K562 (cell line): ENCODE measurements around the gene ENSA. TPM values are rescaled to one million over a fixed set of nuclear protein-coding genes. Genes with fewer than 3 reads are reported as not detected.
A peak's percentile ranks its signal among the peaks of the same experiment; 100 is the strongest.

Experiments used
- ATAC-seq: fragments of 200-7000 bp; cut with Tn5 transposase; 3 replicates; pipeline ENCODE4 v1.9.1; 2020; ENCODE audit warnings: moderate library complexity
- BruUV-seq: library from RNA; stranded (reverse); fragments of 400-500 nt; replicated peaks from 2 replicates; lab custom pipeline; 2021; lab: Mats Ljungman, UMichigan
- CTCF ChIA-PET: fragments of 300-600 bp; formaldehyde crosslinking; extraction: SDS; loops from one replicate; lab custom pipeline; 2021; ENCODE audit warnings: low intra/inter-chr PET ratio; lab: Yijun Ruan, JAX
- POLR2A ChIA-PET: fragments of 300-600, 350-650 bp; sonication (Branson Sonifier 250); formaldehyde crosslinking; extraction: SDS; loops from one replicate; lab custom pipeline; 2021; ENCODE audit warnings: antibody characterized with exemption, inconsistent platforms; lab: Yijun Ruan, JAX
- DNase-seq, 4 experiments: peaks; one replicate each; pipeline versions ENCODE4 v3.0.0 to v3.0.0-alpha.2; 2011 to 2018; ENCODE audit warnings: low spot score in 3 of 4, mixed read lengths in 3 of 4; ENCODE audit errors: extremely low read depth in 1 of 4
- FAIRE-seq: peaks from 2 replicates; lab custom pipeline; 2011; peaks lifted over from hg19 to GRCh38; lab: Jason Lieb, UNC
- H2AFZ ChIP-seq: 2 replicates; pipeline ENCODE4 v1.6.0; 2011; ENCODE audit warnings: low read depth, low read length, control low read depth, inconsistent platforms
- H3K27ac ChIP-seq: fragments of 200-600 bp; 3 replicates; pipeline ENCODE4 v1.8.0; 2011; ENCODE audit warnings: low read depth, mild to moderate bottlenecking, control low read depth, inconsistent platforms, low read length, moderate library complexity, mixed read lengths; ENCODE audit errors: extremely low read depth
- H3K27me3 ChIP-seq, 2 experiments: fragments of 300-600 bp in 1 of 2; 2 replicates in 1 of 2; 3 replicates in 1 of 2; pipeline versions ENCODE4 v1.6.0 to v1.8.0; 2011; ENCODE audit warnings: inconsistent platforms in 2 of 2, low read length in 2 of 2, mild to moderate bottlenecking in 1 of 2, mixed read lengths in 1 of 2, moderate library complexity in 1 of 2; ENCODE audit not compliant: control insufficient read depth in 2 of 2, insufficient read depth in 2 of 2
- H3K36me3 ChIP-seq: fragments of 300-600 bp; 3 replicates; pipeline ENCODE4 v1.8.0; 2011; ENCODE audit warnings: mild to moderate bottlenecking, low read length, inconsistent platforms; ENCODE audit not compliant: control insufficient read depth, insufficient read depth
- H3K4me1 ChIP-seq, 2 experiments: fragments of 200-600 bp in 1 of 2; replicated peaks in 1 of 2; 2 replicates in 1 of 2; 3 replicates in 1 of 2; pipeline versions ENCODE4 v1.5.1 to v1.8.0; 2011; ENCODE audit warnings: inconsistent platforms in 2 of 2, low read length in 2 of 2, mild to moderate bottlenecking in 1 of 2, mixed read lengths in 1 of 2, moderate library complexity in 1 of 2; ENCODE audit not compliant: control insufficient read depth in 2 of 2, insufficient read depth in 2 of 2
- H3K4me2 ChIP-seq: 2 replicates; pipeline ENCODE4 v1.6.1; 2011; ENCODE audit warnings: low read length, control low read depth, inconsistent platforms, mixed read lengths; ENCODE audit not compliant: insufficient read depth
- H3K4me3 ChIP-seq: fragments of 200-600 bp; sonication (generic), shearing (Covaris generic); 2 replicates; pipeline ENCODE4 v1.5.1; 2016; ENCODE audit warnings: control low read depth, inconsistent platforms
- H3K79me2 ChIP-seq: fragments of 200-600 bp; 3 replicates; pipeline ENCODE4 v1.8.0; 2011; ENCODE audit warnings: low read length, inconsistent platforms; ENCODE audit not compliant: control insufficient read depth, insufficient read depth
- H3K9ac ChIP-seq, 2 experiments: 2 replicates each; pipeline versions ENCODE4 v1.6.0 to v1.6.1; 2011; ENCODE audit warnings: low read depth in 2 of 2, low read length in 2 of 2, control low read depth in 1 of 2, inconsistent platforms in 1 of 2, mild to moderate bottlenecking in 1 of 2, mixed read lengths in 1 of 2; ENCODE audit not compliant: insufficient read depth in 1 of 2
- H3K9me1 ChIP-seq: one replicate; pipeline ENCODE4 v1.6.0; 2011; ENCODE audit warnings: inconsistent platforms, mild to moderate bottlenecking, low read length, moderate library complexity; ENCODE audit not compliant: control insufficient read depth, insufficient read depth
- H3K9me3 ChIP-seq: replicated peaks from 2 replicates; pipeline ENCODE4 v1.5.1; 2011; ENCODE audit warnings: low read depth, low read length, inconsistent platforms; ENCODE audit not compliant: control insufficient read depth, insufficient read depth
- H4K20me1 ChIP-seq: replicated peaks from 2 replicates; pipeline ENCODE4 v1.6.1; 2011; ENCODE audit warnings: low read length, inconsistent platforms, mixed read lengths; ENCODE audit not compliant: control insufficient read depth, insufficient read depth
- BRD4 ChIP-seq: fragments of 200-600 bp; sonication (generic); IDR thresholded peaks from 2 replicates; pipeline ENCODE4 v1.6.1; 2017; ENCODE audit warnings: inconsistent platforms
- CREBBP ChIP-seq: IDR thresholded peaks from one replicate; pipeline ENCODE4 v1.6.1; 2012; ENCODE audit warnings: low read depth, mild to moderate bottlenecking, control low read depth, inconsistent platforms, low read length
- FUS ChIP-seq: fragments of 200-400 bp; formaldehyde crosslinking; optimal IDR thresholded peaks from 2 replicates; pipeline ENCODE3; 2017; ENCODE audit warnings: low read depth, low read length
- ILF3 ChIP-seq: fragments of 450-650 bp; IDR thresholded peaks from 2 replicates; pipeline ENCODE4 v1.6.1; 2018; ENCODE audit warnings: antibody characterized with exemption, mild to moderate bottlenecking, moderate library complexity, borderline replicate concordance
- KDM5B ChIP-seq: fragments of 200-600 bp; sonication (generic); IDR thresholded peaks from 2 replicates; pipeline ENCODE4 v1.6.1; 2012; ENCODE audit warnings: low read depth, mild to moderate bottlenecking, moderate library complexity, low read length, control low read depth, inconsistent platforms; ENCODE audit not compliant: insufficient replicate concordance
- NFE2 ChIP-seq: IDR thresholded peaks from 2 replicates; pipeline ENCODE4 v1.6.1; 2014; ENCODE audit warnings: antibody characterized with exemption, low read depth
- POLR2AphosphoS5 ChIP-seq: IDR thresholded peaks from 2 replicates; pipeline ENCODE4 v1.6.1; 2011; ENCODE audit warnings: mild to moderate bottlenecking, low read depth, low read length, moderate library complexity; ENCODE audit not compliant: control insufficient read depth, insufficient read depth
- POLR2H ChIP-seq: IDR thresholded peaks from 2 replicates; pipeline ENCODE4 v1.6.1; 2016; ENCODE audit warnings: missing genetic modification characterization, low read depth, mild to moderate bottlenecking, control low read depth, missing compliant biosample characterization, moderate library complexity
- RBFOX2 ChIP-seq: fragments of 200-400 bp; formaldehyde crosslinking; IDR thresholded peaks from 2 replicates; pipeline ENCODE4 v1.6.1; 2017; ENCODE audit warnings: low read depth, mild to moderate bottlenecking, low read length, moderate library complexity
- RCOR1 ChIP-seq, 2 experiments: IDR thresholded peaks; 2 replicates each; pipeline ENCODE4 v1.6.1; 2012; ENCODE audit warnings: low read depth in 2 of 2, low read length in 2 of 2, borderline replicate concordance in 1 of 2, improper control_type of control experiment in 1 of 2
- SMAD1 ChIP-seq: fragments of 150-350 bp; IDR thresholded peaks from 2 replicates; pipeline ENCODE4 v1.6.1; 2014; ENCODE audit warnings: low read length, low read depth; ENCODE audit not compliant: partially characterized antibody
- STAT5A ChIP-seq: IDR thresholded peaks from 2 replicates; pipeline ENCODE4 v1.6.1; 2012; ENCODE audit warnings: low read length, inconsistent platforms, borderline replicate concordance
- THRB ChIP-seq: fragments of 450-650 bp; formaldehyde crosslinking; conservative IDR thresholded peaks from 2 replicates; pipeline ENCODE4 v1.4.0; 2022; ENCODE audit warnings: mild to moderate bottlenecking, missing genetic modification characterization
- ZNF444 ChIP-seq: fragments of 250-450 bp; sonication (Bioruptor Pico); IDR thresholded peaks from 2 replicates; pipeline ENCODE4 v1.4.0; 2020; ENCODE audit warnings: mild to moderate bottlenecking, moderate library complexity
- ZNF830 ChIP-seq: fragments of 250-450 bp; sonication (Bioruptor Pico); IDR thresholded peaks from 2 replicates; pipeline ENCODE4 v1.5.0; 2021; ENCODE audit warnings: mild to moderate bottlenecking
- WGBS: fragments of 100-300 bp; shearing (Covaris generic); methylation state at CpG from one replicate; pipeline ENCODE4 v1.1.6; 2016; ENCODE audit warnings: low coverage, mixed read lengths; ENCODE audit not compliant: insufficient coverage; ENCODE audit errors: missing lambda C conversion rate; 5-methylcytosine and 5-hydroxymethylcytosine counted together
- in situ Hi-C: fragments of 300-500 bp; cut with MboI; formaldehyde crosslinking; loops from 4 replicates; pipeline ENCODE4 v1.15.0; 2018; ENCODE audit warnings: inconsistent platforms, mixed read lengths
- intact Hi-C: fragments of 100-400 bp; cut with micrococcal nuclease; formaldehyde crosslinking; loops from 2 replicates; pipeline ENCODE4 v1.14.2; 2022
- polyA plus RNA-seq, 8 experiments: library from polyadenylated mRNA; depleted of rRNA in 4 of 8; stranded (reverse) in 5 of 8; unstranded in 3 of 8; fragments of >200 nt; fragmentation: Nextera tagmentation in 2 of 8; fragmentation: Illumina TruSeq in 1 of 8; extraction: Ambion mirVana in 2 of 8; extraction: Trizol in 1 of 8; gene quantifications; 2 replicates each; pipeline versions ENCODE4 v1.2.1 to v1.2.3, GENCODE V29; 2011 to 2014; ENCODE audit warnings: inconsistent platforms in 1 of 8, missing spikeins in 1 of 8
- total RNA-seq, 7 experiments: library from RNA; depleted of rRNA in 6 of 7; stranded (reverse); fragments of >200 nt in 6 of 7; fragmentation: Illumina TruSeq in 2 of 7; extraction: Trizol in 2 of 7; gene quantifications; 2 replicates each; pipeline versions ENCODE4 v1.2.1 to v1.2.3, GENCODE V29; 2011 to 2021; ENCODE audit warnings: low replicate concordance in 1 of 7
- TF ChIP-seq, protein P1 (sequence below), 2 experiments: fragments of 450-650 bp in 1 of 2; IDR thresholded peaks; 2 replicates each; pipeline ENCODE4 v1.6.1; 2011 to 2017; ENCODE audit warnings: low read depth in 2 of 2, antibody characterized with exemption in 1 of 2, borderline replicate concordance in 1 of 2, low read length in 1 of 2, mild to moderate bottlenecking in 1 of 2, mixed read lengths in 1 of 2; ENCODE audit not compliant: control insufficient read depth in 1 of 2

Gene ENSA
- total and polyA plus RNA-seq, 9 of the 15 experiments (the other 6 are each of a cell fraction or from before 2014, with no cell fraction given), result 68.1 to 605 (median 188) TPM

- ChIA-PET POLR2A (interaction anchor here (0.5 to 11.0 kb wide), 18 partner anchors 8 to 742 kb away, joined by 3 to 148 read pairs (median 4); partner anchors contain the start of gene ENSA), CTCF (interaction anchor here (1.1 kb wide), 1 partner anchor 44 kb away, joined by 4 read pairs; no protein-coding TSS in a partner anchor)
- FAIRE-seq (no peak), ATAC-seq (no peak), DNase-seq (peak in 1 of 4 experiments; percentile 8)
- in situ Hi-C loops (no loop called here), intact Hi-C loops (loop anchor here (5.0 kb wide), 1 partner anchor 237 kb away; no protein-coding TSS in a partner anchor)
- Histone ChIP-seq H3K27ac (peak overlapping the region; percentile 31), H3K9me1 (no peaks in the 10 kb centered on the region), H3K4me1 (peaks cover 10 to 17% of the 10 kb centered on the region in 2 experiments; a peak in 4 of 5 replicates), H3K36me3 (peaks cover 65% of the 10 kb centered on the region), H3K4me3 (peak overlapping the region; percentile 98), H3K9ac (peak overlapping the region; percentile 74 to 97; a peak in 2 of 4 replicates), H3K9me3 (no peaks in the 10 kb centered on the region), H3K27me3 (no peaks in the 10 kb centered on the region), H3K4me2 (peak overlapping the region; percentile 97), H2AFZ (no peak overlapping the region), H4K20me1 (peaks cover 51% of the 10 kb centered on the region), H3K79me2 (peaks cover 74% of the 10 kb centered on the region)
- BruUV-seq, result no TSS peak
- WGBS, result 56% methylated on average over 1 of the region's 1 CpG
- TF ChIP-seq RCOR1 (IDR thresholded peaks at IDR 0.05; ENCODE audit: borderline replicate concordance in 1 of 2, low read depth in 2 of 2, low read length in 2 of 2) (no peak), RBFOX2 (peak; percentile 44; the same call in 1 of the 2 replicates), STAT5A (peak; percentile 7; the same call in 1 of the 2 replicates), BRD4 (0 out of 2 replicates have a peak, but pooled peaks have one; percentile 26), ZNF444 (CRISPR knock-in tag) (no peak), KDM5B (peak; percentile 40), THRB (CRISPR knock-in tag) (0 out of 2 replicates have a peak, but pooled peaks have one; percentile 41), ZNF830 (no peak), ILF3 (0 out of 2 replicates have a peak, but pooled peaks have one; percentile 27), SMAD1 (peak; percentile 20), POLR2AphosphoS5 (peak; percentile 59; the same call in 1 of the 2 replicates), POLR2H (tag) (0 out of 2 replicates have a peak, but pooled peaks have one; percentile 52), CREBBP (no peak), NFE2 (no peak), FUS (peak; percentile 23)
- TF ChIP-seq, protein P1, sequence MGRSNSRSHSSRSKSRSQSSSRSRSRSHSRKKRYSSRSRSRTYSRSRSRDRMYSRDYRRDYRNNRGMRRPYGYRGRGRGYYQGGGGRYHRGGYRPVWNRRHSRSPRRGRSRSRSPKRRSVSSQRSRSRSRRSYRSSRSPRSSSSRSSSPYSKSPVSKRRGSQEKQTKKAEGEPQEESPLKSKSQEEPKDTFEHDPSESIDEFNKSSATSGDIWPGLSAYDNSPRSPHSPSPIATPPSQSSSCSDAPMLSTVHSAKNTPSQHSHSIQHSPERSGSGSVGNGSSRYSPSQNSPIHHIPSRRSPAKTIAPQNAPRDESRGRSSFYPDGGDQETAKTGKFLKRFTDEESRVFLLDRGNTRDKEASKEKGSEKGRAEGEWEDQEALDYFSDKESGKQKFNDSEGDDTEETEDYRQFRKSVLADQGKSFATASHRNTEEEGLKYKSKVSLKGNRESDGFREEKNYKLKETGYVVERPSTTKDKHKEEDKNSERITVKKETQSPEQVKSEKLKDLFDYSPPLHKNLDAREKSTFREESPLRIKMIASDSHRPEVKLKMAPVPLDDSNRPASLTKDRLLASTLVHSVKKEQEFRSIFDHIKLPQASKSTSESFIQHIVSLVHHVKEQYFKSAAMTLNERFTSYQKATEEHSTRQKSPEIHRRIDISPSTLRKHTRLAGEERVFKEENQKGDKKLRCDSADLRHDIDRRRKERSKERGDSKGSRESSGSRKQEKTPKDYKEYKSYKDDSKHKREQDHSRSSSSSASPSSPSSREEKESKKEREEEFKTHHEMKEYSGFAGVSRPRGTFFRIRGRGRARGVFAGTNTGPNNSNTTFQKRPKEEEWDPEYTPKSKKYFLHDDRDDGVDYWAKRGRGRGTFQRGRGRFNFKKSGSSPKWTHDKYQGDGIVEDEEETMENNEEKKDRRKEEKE (IDR thresholded peaks at IDR 0.05; ENCODE audit: borderline replicate concordance in 1 of 2, control insufficient read depth in 1 of 2, low read depth in 2 of 2, low read length in 1 of 2), result peak in 1 of 2 experiments; percentile 76; a peak in 2 of 4 replicates
Observed at GRCh38 chr1:150575518-150576366, 53.7 kb downstream of the ENSA start.
